ENCODE results near the gene PPP1R12B. TPM values are rescaled to one million over a fixed set of nuclear protein-coding genes. Genes with fewer than 3 reads are reported as not detected.
A peak's percentile ranks its signal among the peaks of the same experiment; 100 is the strongest.

The PPP1R12B gene
- total RNA-seq, 2 donors from 2014 or later = 21.6 to 26.0 TPM

- ATAC-seq (replicated peaks) = no peak
- no peaks in the 10 kb centered on the region for H3K9me3 Mint-ChIP-seq
- H3K4me3 Mint-ChIP-seq = no peak overlapping the region
- no peaks in the 10 kb centered on the region for H3K4me1 Mint-ChIP-seq
- H3K36me3 Mint-ChIP-seq (ENCODE audit: low read depth) = peaks cover 47% of the 10 kb centered on the region
- H3K27ac Mint-ChIP-seq = no peak overlapping the region
- H3K27me3 Mint-ChIP-seq = no peaks in the 10 kb centered on the region
Observed at GRCh38 chr1:202565890-202566602, 217.5 kb downstream of the PPP1R12B start.

- Mint-ChIP-seq H3K9me3 (no peaks in the 10 kb centered on the region), H3K4me1 (no peaks in the 10 kb centered on the region), H3K36me3 (ENCODE audit: low read depth) (peaks cover 50% of the 10 kb centered on the region), H3K27me3 (no peaks in the 10 kb centered on the region), H3K4me3 (no peak overlapping the region), H3K27ac (no peak overlapping the region)
- ATAC-seq (replicated peaks) = no peak
Observed at GRCh38 chr1:202567738-202568137, 219.2 kb downstream of the PPP1R12B start.

- no peak for ATAC-seq (replicated peaks)
- H3K36me3 Mint-ChIP-seq (ENCODE audit: low read depth) = peaks cover 56% of the 10 kb centered on the region
- H3K4me3 Mint-ChIP-seq = no peak overlapping the region
- H3K27ac Mint-ChIP-seq = no peak overlapping the region
- H3K4me1 Mint-ChIP-seq = no peaks in the 10 kb centered on the region
- no peaks in the 10 kb centered on the region for H3K27me3 Mint-ChIP-seq
- no peaks in the 10 kb centered on the region for H3K9me3 Mint-ChIP-seq
Observed at GRCh38 chr1:202568410-202568809, 219.9 kb downstream of the PPP1R12B start.

GRCh38 chr1:202568826-202569225 is 220.3 kb downstream of the PPP1R12B start:
- Mint-ChIP-seq H3K27ac (no peak overlapping the region), H3K4me1 (no peaks in the 10 kb centered on the region), H3K4me3 (no peak overlapping the region), H3K36me3 (ENCODE audit: low read depth) (peaks cover 57% of the 10 kb centered on the region), H3K27me3 (no peaks in the 10 kb centered on the region), H3K9me3 (no peaks in the 10 kb centered on the region)
- ATAC-seq (replicated peaks) = no peak

- Mint-ChIP-seq H3K4me3 (no peak overlapping the region), H3K36me3 (ENCODE audit: low read depth) (peaks cover 51% of the 10 kb centered on the region), H3K27ac (no peak overlapping the region), H3K4me1 (no peaks in the 10 kb centered on the region), H3K27me3 (no peaks in the 10 kb centered on the region), H3K9me3 (no peaks in the 10 kb centered on the region)
- ATAC-seq (replicated peaks) = no peak
Observed at GRCh38 chr1:202569393-202570322, 221.2 kb downstream of the PPP1R12B start.

- Mint-ChIP-seq H3K36me3 (ENCODE audit: low read depth) (peaks cover 41% of the 10 kb centered on the region), H3K27ac (no peak overlapping the region), H3K4me3 (no peak overlapping the region), H3K9me3 (no peaks in the 10 kb centered on the region), H3K27me3 (no peaks in the 10 kb centered on the region), H3K4me1 (no peaks in the 10 kb centered on the region)
- ATAC-seq (replicated peaks) = no peak
Observed at GRCh38 chr1:202571719-202572339, 223.3 kb downstream of the PPP1R12B start.

- peaks cover 32% of the 10 kb centered on the region for H3K36me3 Mint-ChIP-seq (ENCODE audit: low read depth)
Observed at GRCh38 chr1:202572867-202573266, 224.4 kb downstream of the PPP1R12B start.

GRCh38 chr1:202575918-202576653 is 227.6 kb downstream of the PPP1R12B start:
- no peak overlapping the region for H3K27ac Mint-ChIP-seq
- H3K9me3 Mint-ChIP-seq = no peaks in the 10 kb centered on the region
- H3K4me3 Mint-ChIP-seq = no peak overlapping the region
- no peaks in the 10 kb centered on the region for H3K27me3 Mint-ChIP-seq
- peaks cover 26% of the 10 kb centered on the region for H3K36me3 Mint-ChIP-seq (ENCODE audit: low read depth)
- ATAC-seq (replicated peaks) = no peak
- no peaks in the 10 kb centered on the region for H3K4me1 Mint-ChIP-seq

More at GRCh38 chr1:202572867-202573266, 224.4 kb downstream of the PPP1R12B start:
- Mint-ChIP-seq H3K27me3 (no peaks in the 10 kb centered on the region), H3K4me3 (no peak overlapping the region), H3K4me1 (no peaks in the 10 kb centered on the region), H3K9me3 (no peaks in the 10 kb centered on the region), H3K27ac (no peak overlapping the region)
- ATAC-seq (replicated peaks) = no peak

GRCh38 chr1:202576816-202577215 is 228.3 kb downstream of the PPP1R12B start:
- no peak overlapping the region for H3K4me3 Mint-ChIP-seq
- peaks cover 33% of the 10 kb centered on the region for H3K36me3 Mint-ChIP-seq (ENCODE audit: low read depth)
- ATAC-seq (replicated peaks) = no peak
- no peak overlapping the region for H3K27ac Mint-ChIP-seq
- no peaks in the 10 kb centered on the region for H3K27me3 Mint-ChIP-seq
- H3K4me1 Mint-ChIP-seq = no peaks in the 10 kb centered on the region
- H3K9me3 Mint-ChIP-seq = no peaks in the 10 kb centered on the region

- Mint-ChIP-seq H3K36me3 (ENCODE audit: low read depth) (peaks cover 39% of the 10 kb centered on the region), H3K4me1 (no peaks in the 10 kb centered on the region), H3K27ac (no peak overlapping the region), H3K27me3 (no peaks in the 10 kb centered on the region), H3K9me3 (no peaks in the 10 kb centered on the region), H3K4me3 (no peak overlapping the region)
- no peak for ATAC-seq (replicated peaks)
Observed at GRCh38 chr1:202577381-202577780, 228.9 kb downstream of the PPP1R12B start.

GRCh38 chr1:202578001-202578504 is 229.6 kb downstream of the PPP1R12B start:
- Mint-ChIP-seq H3K27ac (no peak overlapping the region), H3K9me3 (no peaks in the 10 kb centered on the region), H3K4me1 (no peaks in the 10 kb centered on the region), H3K4me3 (no peak overlapping the region), H3K36me3 (ENCODE audit: low read depth) (peaks cover 35% of the 10 kb centered on the region), H3K27me3 (no peaks in the 10 kb centered on the region)
- no peak for ATAC-seq (replicated peaks)

- no peak for ATAC-seq (replicated peaks)
- Mint-ChIP-seq H3K27ac (no peak overlapping the region), H3K9me3 (no peaks in the 10 kb centered on the region), H3K4me3 (no peak overlapping the region), H3K4me1 (no peaks in the 10 kb centered on the region), H3K36me3 (ENCODE audit: low read depth) (peaks cover 29% of the 10 kb centered on the region), H3K27me3 (no peaks in the 10 kb centered on the region)
Observed at GRCh38 chr1:202578565-202578964, 230.1 kb downstream of the PPP1R12B start.

GRCh38 chr1:202579806-202580205 is 231.3 kb downstream of the PPP1R12B start:
- Mint-ChIP-seq H3K36me3 (ENCODE audit: low read depth) (peaks cover 34% of the 10 kb centered on the region), H3K27me3 (no peaks in the 10 kb centered on the region), H3K27ac (no peak overlapping the region), H3K4me3 (no peak overlapping the region), H3K9me3 (no peaks in the 10 kb centered on the region), H3K4me1 (no peaks in the 10 kb centered on the region)
- no peak for ATAC-seq (replicated peaks)

- H3K4me1 Mint-ChIP-seq = no peaks in the 10 kb centered on the region
- no peaks in the 10 kb centered on the region for H3K9me3 Mint-ChIP-seq
- H3K4me3 Mint-ChIP-seq = no peak overlapping the region
- H3K36me3 Mint-ChIP-seq (ENCODE audit: low read depth) = peaks cover 34% of the 10 kb centered on the region
- no peak for ATAC-seq (replicated peaks)
- no peaks in the 10 kb centered on the region for H3K27me3 Mint-ChIP-seq
- H3K27ac Mint-ChIP-seq = peak overlapping the region; percentile 9
Observed at GRCh38 chr1:202580619-202581018, 232.1 kb downstream of the PPP1R12B start.
